Renal cortical epithelial cell (primary cell): ENCODE measurements around the gene SNX13. TPM values are rescaled to one million over a fixed set of nuclear protein-coding genes. Genes with fewer than 3 reads are reported as not detected.

Experiments
- DNase-seq: peaks from one replicate; pipeline ENCODE4 v3.0.0-alpha.2; 2011; ENCODE audit warnings: low read depth
- total RNA-seq: library from RNA; depleted of rRNA; stranded (reverse); fragments of >200 nt; gene quantifications from 2 replicates; pipeline ENCODE4 v1.2.3, GENCODE V29; 2014

SNX13 gene
- total RNA-seq, 1 donor from 2014 or later: 56.0 TPM

GRCh38 chr7:17781491-17782215 is 158.6 kb downstream of the SNX13 start:
- DNase-seq: no peak

- no peak for DNase-seq
Observed at GRCh38 chr7:17779381-17779780, 160.9 kb downstream of the SNX13 start.

GRCh38 chr7:17774716-17775288 is 165.5 kb downstream of the SNX13 start:
- no peak for DNase-seq

- peak; percentile 93 for DNase-seq
Observed at GRCh38 chr7:17774248-17774647, 166.0 kb downstream of the SNX13 start.

GRCh38 chr7:17773289-17773626 is 167.0 kb downstream of the SNX13 start:
- DNase-seq: peak; percentile 96

GRCh38 chr7:17772581-17773288 is 167.6 kb downstream of the SNX13 start:
- DNase-seq: no peak

GRCh38 chr7:17771901-17772408 is 168.3 kb downstream of the SNX13 start:
- no peak for DNase-seq

- no peak for DNase-seq
Observed at GRCh38 chr7:17770710-17771375, 169.5 kb downstream of the SNX13 start.

- peak; percentile 64 for DNase-seq
Observed at GRCh38 chr7:17769918-17770317, 170.4 kb downstream of the SNX13 start.

GRCh38 chr7:17758008-17758407 is 182.3 kb downstream of the SNX13 start:
- DNase-seq: no peak

- DNase-seq: no peak
Observed at GRCh38 chr7:17746020-17746530, 194.2 kb downstream of the SNX13 start.

GRCh38 chr7:17745610-17746009 is 194.7 kb downstream of the SNX13 start:
- no peak for DNase-seq

GRCh38 chr7:17743316-17743715 is 197.0 kb downstream of the SNX13 start:
- DNase-seq: no peak

GRCh38 chr7:17741426-17741825 is 198.9 kb downstream of the SNX13 start:
- DNase-seq: no peak

Other genes starting within 250 kb of the SNX13 start
- gene PRPS1L1, start 87.4 kb upstream of the SNX13 start, total RNA-seq: not detected in 2 replicates